GM21367 (cell line): ENCODE data around the gene LDLRAD1.
"Not testable (repeated sequence)": the region's sequence is repeated elsewhere in the genome, so short reads cannot be mapped to it uniquely, and the experiment has no call there.

Source experiments
- ATAC-seq: cut with Tn5 transposase; IDR thresholded peaks from one replicate; pipeline ENCODE4 v1.9.1; 2021; ENCODE audit not compliant: unreplicated experiment

The LDLRAD1 gene, protein sequence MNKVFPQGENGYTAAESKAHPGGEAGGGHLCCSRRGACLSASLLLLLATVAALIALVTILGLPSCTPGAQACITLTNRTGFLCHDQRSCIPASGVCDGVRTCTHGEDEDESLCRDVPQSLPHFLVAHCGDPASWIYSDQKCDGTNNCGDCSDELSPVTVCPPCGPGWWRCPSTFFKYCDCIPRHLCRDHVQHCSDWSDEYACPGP

DNA sequence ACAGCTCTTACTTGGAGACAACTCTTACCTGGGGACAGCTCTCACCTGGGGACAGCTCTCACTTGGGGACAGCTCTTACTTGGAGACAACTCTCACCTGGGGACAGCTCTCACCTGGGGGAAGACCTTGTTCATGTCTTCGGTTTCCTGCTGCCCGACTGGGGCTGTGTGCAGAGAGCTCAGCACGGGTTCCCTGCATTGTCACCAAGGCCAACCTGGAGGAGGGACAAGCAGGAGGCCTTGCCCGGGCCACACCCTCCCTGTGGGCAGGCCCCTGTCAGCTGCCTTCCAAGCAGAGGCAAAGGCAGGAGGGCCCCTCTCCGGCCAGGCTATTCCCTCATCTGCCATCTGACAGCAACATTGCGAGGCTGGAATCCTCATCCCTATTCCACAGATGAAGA, at the start of gene LDLRAD1:
Gene LDLRAD1, minus strand, starts transcription at position 208 of the 400 bp plus-strand sequence. Its CDS starts 74 bp downstream, at position 134.
- no peak for ATAC-seq

DNA sequence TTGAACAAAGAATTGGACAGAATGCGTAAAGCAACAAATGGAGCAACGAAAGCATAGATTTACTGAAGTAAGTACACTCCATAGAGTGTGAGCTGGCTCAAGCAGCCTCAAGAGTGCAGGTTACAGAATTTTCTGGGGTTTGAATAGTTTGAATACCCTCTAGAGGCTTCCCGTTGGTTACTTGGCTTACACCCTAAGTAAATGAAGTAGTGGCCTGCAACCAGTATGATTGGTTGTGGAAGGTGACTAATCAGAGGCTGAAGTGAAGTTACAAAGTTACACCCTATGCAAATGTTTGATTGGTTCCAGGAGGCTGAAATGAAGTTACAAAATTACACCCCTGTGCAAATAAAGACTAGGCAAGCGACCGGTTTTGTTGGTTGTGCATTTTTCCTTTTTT, 46.3 kb upstream of the LDLRAD1 start:
- no peak for ATAC-seq

DNA sequence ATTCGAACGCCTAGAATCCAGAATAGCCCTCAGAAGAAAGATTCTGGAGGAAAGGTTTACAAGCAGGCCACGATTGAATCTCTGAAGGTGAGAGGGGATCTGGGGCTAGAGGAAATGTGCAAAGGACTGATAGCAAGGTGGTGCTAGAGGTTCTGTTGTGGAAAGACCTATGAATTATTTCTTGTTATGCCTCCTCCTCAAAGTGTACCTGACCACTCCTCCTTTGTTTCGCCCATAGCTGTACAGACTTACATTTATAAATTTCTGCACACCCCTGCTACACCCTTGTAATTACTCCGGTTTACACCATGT, 36.4 kb upstream of the LDLRAD1 start:
- no peak for ATAC-seq

DNA sequence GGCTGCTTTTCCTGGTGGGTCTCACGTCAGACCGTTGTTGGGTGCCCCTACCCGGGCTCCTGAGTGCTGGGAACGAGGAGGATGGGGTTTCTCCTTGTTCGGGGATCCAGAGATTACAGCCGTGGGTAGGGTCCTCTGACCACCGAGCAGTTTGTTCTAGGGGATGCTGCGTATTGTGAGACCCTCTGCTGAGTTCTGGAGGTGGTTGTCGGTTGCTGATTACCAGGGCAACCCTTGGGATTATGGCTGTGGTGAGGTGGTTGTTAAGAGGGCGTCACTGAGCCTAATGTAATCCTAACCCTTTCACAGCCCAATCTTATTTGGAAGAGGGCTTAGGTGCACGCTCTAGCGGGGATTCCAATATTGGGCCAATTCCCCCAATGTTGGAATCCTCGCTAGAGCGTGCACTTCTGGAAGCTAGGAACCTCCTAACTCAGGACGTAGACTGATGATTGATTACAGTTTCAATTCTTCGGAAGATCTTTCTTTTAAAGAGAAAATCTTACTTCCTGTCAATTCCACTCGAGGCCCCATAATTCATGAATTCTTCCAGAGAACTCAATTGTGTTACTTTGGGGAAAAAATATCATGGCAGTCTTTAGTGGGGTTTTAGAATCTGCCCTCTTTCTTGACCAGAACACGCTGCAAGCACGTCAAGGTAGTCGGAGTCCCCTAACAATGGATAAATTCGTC, 35.9 kb upstream of the LDLRAD1 start:
- no peak for ATAC-seq

DNA sequence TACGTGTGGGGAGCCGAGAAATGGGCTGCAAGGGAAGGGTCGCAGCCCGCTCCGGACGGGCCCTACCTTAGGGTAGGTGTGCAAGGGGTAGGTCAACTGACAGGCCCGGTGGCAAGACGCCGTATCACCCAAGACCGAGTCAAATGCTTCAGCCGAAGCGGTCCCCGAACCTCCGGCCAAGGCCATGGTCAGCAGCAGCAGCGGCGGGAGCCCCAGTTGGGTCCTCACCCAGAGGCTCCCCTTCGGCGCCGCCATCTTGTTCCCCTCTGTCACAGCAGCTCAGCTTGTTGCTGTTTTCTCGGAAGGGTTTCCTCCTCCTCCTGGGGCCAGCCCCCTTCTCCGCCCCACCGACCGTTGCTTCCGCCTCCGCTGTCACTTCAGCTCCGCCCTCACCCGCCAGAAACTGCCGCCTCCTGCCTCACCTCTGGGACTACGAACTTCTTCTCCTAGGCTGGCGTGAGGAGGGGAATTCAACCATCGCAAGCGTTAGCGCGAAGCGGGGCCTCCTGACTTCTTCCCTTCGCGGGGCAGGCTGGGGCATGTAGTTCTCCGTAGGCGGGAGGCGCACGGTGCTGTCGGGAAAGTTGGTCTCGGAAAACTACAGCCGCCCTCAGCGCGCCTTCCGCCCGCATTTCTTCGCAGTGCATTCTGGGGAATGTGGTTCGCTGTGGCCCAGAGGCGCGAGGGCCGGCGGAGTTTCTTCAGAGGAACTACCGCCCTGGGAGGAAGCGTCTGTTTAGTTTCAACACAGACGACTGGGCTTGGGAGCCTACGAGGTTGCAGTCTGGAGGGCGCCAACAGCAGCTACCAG, 35.2 kb upstream of the LDLRAD1 start, which contains the start of the genes TCEANC2 and TMEM59:
Gene TCEANC2, plus strand, starts transcription at position 675 of the 811 bp plus-strand sequence. CDS start 815 bp downstream, outside the sequence.
Gene TMEM59, minus strand, starts transcription at position 271 of the 811 bp plus-strand sequence. Its CDS starts 16 bp downstream, at position 255.
- ATAC-seq, result peak; percentile 88

GRCh38 chr1:54052431-54052933, 34.5 kb upstream of the LDLRAD1 start:
- peak; percentile 13 for ATAC-seq

DNA sequence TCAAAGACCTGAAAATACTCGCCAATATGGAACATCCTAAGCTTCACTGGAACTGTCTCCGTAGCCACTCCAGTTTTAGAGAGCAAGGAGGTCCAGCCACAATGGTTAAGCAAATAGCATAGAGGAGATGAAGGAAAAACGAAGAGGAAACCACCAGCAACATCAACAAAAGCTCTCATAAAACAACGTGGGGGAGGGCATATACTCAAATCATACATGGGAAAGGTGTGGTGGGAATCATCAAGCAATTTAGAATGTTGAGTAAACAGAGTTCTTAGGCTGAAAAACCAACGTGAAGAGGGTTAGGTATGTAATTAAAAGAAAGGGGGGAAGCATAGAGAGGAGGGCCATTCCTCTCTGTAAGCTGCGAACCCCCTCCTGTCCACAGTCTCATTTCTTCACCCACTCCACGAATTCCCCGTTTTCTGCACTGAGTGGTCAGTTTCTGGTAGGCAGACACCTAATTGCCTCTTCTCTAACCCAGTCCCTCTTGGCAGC, 34.0 kb upstream of the LDLRAD1 start:
- no peak for ATAC-seq

DNA sequence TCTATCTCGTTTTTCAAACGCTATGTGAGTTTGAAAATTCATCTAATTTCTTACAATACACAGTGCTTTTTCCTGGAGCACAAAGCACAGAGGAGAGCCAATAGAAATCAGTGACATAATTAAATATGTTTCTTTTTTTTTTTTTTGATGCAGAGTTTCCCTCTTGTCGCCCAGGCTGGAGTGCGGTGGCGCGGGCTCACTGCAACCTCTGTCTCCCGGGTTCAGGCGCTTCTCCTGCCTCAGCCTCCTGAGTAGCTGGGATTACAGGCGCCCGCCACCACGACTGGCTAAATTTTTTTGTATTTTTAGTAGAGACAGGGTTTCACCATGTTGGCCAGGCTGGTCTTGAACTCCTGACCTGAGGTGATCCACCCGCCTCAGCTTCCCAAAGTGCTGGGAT, 32.4 kb upstream of the LDLRAD1 start:
- not testable (repeated sequence) for ATAC-seq

- ATAC-seq, result no peak
Measured at GRCh38 chr1:54047384-54048305, 29.7 kb upstream of the LDLRAD1 start.

- no peak for ATAC-seq
Measured at GRCh38 chr1:54046671-54047383, 28.8 kb upstream of the LDLRAD1 start.

DNA sequence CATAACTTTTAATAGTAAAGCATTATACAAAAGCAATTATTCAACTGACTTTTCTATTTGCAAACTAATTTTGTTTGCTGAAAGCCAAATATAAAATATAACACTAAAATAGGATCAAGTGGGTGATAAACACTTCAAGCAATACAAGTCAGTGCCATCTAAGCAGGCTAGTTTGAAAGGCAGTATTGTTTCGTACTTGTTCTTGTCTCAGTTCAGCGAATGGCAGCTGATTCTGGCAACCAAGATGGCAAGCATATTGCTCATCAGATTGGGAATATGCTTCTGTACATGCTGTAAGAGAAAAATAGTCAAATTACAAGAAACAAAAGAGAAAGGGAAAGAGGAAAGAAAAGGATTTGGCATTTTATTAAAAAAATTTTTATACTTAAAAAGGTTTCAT, 27.5 kb upstream of the LDLRAD1 start:
- no peak for ATAC-seq

- ATAC-seq, result no peak
Measured at GRCh38 chr1:54041806-54042205, 23.8 kb upstream of the LDLRAD1 start.

- no peak for ATAC-seq
Measured at GRCh38 chr1:54037476-54037875, 19.5 kb upstream of the LDLRAD1 start.

GRCh38 chr1:54028306-54029251, 10.6 kb upstream of the LDLRAD1 start:
- ATAC-seq, result no peak

DNA sequence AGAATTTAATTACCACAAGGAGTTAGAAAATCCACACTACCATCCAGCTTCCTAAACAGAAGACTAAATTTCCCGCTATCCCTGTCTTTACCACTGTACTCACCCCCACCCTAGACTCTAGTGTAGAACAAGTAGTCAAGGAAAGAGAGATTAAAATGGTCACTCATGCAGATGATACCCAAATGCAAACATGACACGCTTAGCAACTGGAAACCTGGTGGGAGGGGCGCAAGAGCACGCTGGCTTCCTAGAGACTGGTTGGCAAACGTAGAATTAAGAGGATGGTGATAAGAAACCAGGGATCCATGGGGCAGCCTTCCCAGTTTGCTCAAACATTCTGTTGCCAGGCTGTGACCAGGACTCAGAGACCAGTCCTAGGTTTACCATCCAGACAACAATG, 9.9 kb upstream of the LDLRAD1 start:
- ATAC-seq, result no peak

DNA sequence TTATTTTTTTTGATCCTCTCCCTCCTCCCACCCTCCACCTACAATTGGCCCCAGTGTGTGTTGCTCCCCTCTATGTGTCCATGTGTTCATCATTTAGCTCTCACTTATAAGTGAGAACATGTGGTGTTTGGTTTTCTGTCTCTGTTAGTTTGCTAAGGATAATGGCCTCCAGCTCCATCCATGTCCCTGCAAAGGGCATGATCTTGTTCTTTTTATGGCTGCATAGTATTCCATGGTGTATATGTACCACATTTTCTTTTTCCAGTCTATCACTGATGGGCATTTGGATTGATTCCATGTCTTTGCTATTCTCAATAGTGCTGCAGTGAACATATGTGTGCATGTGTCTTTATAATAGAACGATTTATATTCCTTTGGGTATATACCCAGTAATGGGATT, 6.8 kb upstream of the LDLRAD1 start:
- not testable (repeated sequence) for ATAC-seq

DNA sequence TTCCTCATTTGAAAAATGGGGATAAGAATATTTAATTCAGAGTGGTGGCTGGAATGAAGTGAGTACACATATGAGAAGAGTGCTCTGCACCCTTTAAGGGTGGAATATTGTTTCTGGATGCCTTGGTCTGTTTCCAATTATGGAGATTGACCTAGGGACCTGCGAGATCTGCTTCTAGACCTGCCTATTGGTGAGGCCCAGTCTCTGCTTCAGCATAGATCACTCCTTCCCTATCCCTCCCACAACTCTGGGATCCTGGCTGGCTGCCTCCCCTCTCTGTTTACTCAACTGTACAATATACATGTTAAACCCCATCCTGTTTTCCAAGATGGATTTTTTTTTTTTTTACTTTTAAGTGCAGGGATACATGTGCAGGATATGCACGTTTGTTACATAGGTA, 6.4 kb upstream of the LDLRAD1 start:
- ATAC-seq, result no peak

DNA sequence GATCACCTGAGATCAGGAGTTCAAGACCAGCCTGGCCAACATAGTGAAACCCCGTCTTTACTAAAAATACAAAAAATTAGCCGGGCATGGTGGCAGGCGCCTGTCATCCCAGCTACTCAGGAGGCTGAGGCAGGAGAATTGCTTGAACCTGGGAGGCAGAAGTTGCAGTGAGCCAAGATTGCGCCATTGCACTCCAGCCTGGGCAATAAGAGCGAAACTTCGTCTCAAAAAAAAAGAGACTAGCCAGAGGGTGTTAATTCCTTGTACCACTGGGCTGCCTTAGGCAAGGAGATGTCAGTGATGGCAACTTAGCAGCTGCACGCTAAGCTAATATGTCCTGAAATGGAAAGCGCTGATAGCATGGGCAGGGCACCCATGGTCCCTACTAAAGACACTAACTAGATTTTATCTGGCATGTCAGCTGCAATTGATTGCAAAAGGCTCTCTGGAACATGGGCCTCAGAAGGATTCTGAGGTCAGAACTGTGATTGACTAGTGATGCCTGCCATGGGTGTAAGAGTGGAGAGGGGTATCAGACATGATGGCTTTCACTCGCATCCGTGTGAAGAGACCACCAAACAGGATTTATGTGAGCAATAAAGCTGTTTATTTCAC, 1.7 kb upstream of the LDLRAD1 start:
- not testable (repeated sequence) for ATAC-seq
